Kidney tubule cell (primary cell): ENCODE results near the gene CD300LG.
"Not testable (repeated sequence)": the region's sequence is repeated elsewhere in the genome, so short reads cannot be mapped to it uniquely, and the experiment has no call there.

Source experiments
- DNase-seq: peaks from one replicate; pipeline ENCODE4 v3.0.0-alpha.2; 2018; ENCODE audit warnings: low spot score

The CD300LG gene

DNA sequence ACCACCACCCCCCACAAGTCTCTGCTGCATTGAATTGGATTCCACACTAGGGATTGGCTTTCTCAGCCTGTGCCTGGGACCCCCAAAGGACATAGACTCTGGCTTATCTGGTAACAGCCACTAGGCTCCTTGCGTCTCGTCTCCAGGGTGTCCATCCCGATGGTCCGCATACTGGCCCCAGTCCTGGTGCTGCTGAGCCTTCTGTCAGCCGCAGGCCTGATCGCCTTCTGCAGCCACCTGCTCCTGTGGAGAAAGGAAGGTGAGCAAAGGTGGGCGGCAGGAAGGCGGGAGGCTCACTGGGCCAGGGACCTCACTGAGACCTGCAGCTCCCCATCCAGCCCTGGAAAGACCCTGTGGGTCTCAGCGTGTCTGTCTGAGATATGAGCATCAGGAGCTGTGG is 8.1 kb downstream of the CD300LG start:
- DNase-seq: no peak

DNA sequence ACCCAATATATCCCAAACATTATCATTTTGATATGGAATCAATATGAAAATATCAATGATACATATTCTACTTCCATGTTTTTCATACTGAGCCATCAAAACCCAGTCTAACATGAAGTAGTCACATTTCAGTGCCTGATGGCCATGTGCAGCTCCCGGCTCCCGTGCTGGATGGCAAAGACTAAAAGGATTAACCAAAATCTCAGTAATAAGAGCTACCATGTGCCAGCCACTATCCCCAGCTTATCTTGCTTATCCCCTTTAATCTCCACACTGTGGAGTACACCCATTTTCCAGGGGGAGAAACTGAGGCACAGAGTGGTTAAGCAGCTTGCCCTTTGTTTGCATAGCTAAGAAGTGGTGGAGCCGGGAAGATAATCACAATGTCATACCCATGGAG is 9.2 kb downstream of the CD300LG start:
- no peak for DNase-seq

DNA sequence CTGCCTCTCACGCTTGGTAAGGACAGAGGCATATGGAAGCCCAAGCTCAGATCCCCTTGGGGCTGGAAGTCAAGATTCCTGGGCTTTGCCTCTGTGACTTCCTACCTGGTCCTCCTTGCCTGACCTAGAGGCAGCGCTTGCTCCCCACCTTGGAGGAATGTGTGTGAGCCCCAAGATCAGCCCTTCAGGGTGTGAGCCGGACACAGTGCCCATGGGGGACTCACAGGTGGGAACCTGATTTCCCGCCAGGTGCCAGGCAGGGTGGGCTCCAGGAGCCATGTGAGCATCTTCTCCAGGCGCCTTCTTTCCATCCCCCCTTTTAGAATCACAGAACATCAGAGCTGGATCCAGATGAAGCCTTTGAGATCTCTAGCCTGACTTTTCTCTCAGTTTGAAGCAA is 10.2 kb downstream of the CD300LG start:
- DNase-seq: no peak

DNA sequence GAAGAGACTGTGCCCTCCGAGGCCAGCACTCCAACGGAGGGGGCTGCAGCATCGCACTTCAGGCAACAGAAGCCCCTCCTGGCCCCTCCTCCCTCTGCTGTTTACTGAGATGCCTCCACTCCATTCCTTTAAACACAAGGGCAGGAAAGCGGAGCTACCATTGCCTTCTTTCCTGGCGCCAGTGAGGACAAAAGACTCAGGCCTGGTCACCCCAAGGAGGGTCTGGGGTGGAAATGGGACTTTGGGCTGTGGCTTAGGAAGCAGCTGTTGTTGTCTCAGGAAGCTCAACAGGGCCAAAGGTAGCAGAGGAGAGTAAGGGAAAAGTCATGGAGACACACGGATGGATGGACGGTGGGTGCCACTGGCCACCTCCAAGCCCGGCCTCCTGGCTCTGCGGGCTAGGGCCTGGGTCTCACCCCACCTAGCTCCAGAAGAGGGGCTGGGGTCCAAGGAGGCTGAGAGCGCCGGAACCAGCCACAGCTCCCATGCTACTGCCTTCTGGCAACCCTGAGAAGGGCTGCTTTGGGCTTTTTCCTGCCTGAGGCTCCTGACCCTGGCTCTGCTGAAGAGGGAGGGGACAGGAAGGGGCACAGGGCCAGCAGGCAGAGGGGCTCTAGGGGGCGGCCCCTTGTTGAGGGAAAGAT is 11.1 kb downstream of the CD300LG start:
- DNase-seq: no peak

DNA sequence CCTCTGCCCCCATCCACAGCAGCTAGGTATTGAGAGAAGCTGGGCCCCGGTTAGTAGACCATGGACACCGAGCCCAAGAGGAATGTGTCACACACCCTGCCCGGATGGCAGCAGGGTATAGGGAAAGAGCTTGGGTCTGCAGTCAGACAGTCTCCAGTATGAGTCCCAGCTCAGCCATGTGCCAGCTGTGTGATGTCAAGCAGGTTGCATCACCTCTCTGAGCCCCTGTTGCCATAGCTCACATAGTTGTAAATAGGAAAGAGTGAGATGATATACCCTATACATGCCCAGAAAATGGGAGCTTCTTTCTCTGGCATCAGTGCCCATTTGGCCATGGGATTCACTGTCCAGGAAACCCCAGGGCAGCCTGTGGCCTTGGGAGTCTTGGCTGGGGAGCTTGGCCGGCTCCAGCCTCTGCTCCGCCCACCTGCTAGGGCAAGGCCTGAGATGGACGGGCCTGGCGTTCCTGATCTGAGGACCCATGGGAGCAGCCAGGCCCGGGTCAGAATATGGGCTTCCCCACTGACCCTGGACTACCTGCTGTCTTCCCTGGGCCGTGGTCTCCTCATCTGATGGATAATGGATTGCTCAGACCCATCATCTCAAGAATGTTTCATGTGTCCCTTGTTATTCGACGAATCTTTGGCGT is 13.2 kb downstream of the CD300LG start:
- DNase-seq: no peak

DNA sequence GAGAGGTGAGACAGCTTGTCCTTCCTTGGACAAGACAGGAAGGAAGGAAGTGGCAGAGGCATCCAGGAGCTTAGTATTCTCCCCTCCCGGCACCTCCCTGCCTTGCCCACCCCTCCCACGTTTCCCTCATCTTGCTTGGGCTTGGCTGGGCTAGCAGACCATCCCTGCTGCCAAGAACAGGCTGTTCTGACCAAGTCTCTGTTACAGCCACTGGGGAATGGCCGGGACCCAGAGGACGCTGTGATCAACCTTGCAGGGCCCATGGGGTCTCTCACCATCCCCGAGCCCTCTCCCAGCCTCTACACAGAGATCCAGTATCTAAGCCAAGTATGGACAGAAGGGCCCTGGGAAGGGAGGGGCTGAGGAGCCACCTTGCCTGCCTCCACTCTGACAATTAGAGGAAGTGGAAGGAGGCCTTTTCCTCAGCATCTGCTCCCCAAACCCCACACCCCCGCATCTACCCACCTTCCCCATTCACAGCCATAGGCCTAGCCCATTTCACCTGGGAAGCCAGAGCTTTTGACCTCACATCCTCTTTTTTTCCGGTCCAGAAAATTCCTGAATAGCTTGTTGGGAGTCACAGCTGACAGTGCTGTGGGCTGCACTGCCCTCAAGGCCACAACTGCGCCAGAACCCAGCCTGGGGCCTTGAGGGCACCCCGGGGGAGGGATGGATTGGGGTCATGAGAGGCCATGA is 14.1 kb downstream of the CD300LG start:
- no peak for DNase-seq

DNA sequence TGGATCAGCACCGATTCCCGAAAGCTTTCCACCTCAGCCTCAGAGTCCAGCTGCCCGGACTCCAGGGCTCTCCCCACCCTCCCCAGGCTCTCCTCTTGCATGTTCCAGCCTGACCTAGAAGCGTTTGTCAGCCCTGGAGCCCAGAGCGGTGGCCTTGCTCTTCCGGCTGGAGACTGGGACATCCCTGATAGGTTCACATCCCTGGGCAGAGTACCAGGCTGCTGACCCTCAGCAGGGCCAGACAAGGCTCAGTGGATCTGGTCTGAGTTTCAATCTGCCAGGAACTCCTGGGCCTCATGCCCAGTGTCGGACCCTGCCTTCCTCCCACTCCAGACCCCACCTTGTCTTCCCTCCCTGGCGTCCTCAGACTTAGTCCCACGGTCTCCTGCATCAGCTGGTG is 15.0 kb downstream of the CD300LG start:
- DNase-seq: no peak

DNA sequence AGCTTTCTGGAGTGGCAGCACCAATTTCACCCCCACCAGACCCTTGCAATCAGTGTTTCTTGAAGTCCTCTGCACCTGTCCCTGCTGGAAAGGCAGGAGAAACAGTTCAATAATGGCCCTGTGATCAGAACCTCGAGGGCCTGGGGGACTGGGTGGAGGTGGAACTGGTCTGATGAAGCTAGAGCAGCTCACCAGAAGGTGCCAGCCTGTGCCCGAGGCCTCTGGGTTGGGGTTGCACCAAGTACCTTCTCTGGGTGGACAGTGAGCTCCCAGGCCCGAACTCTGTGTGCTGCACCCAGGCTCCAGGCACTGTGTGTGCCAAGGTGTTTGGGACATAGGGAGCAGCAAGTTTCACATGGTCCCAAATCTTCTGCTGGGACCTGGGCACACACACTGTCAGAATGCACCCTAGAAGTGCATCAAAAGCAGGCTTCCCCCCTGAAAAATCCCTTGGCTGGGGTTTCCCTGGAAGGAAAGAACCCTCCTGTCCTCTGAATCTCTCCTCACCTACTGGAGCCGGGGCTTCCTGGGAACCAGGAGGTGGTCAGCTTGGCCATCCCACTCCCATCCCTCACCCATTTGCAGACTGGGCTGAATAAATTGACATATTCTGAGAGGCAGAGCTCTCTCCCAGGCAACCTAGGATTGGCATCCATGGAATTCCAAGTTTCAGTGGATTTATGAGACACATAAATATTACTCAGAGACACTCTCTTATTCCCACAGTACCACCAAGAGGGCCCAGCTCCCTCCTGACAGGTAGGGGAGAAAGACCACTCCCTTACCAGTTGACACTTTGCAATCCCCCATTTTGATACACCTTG is 17.4 kb downstream of the CD300LG start:
- no peak for DNase-seq

DNA sequence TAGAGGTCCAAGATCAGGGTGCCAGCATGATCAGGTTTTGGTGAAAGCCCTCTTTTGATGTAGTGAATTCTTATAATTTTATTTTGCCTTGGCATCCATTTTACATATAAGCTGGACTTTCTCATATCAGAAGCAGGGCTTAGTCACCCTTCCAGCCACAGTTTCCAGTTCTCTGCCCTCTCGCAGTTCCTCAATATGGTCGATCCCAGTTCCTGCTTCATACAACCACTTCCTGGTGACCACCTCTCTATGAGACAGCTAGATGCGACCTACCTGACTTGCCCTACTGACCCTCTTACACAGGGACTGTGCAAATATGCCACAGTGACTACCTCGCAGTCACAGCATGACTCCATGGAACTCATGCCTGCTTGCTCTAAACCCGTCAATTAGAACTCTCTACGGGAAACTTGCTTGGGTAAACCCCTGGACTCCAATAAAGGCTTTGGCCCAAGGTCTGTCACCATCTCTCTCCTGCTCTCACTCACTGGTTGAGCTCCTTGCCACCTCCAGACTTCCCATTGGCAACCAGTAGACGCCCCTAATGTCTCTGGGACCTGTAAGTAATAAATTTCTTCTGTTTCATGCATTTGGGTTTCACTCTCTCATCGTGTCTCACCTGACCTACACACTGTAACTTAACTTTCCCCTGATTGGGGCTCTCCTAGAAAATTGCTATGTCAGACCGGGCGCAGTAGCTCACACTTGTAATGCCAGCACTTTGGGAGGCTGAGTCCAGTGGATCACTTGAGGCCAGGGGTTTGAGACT is 21.4 kb downstream of the CD300LG start:
- DNase-seq: no peak

DNA sequence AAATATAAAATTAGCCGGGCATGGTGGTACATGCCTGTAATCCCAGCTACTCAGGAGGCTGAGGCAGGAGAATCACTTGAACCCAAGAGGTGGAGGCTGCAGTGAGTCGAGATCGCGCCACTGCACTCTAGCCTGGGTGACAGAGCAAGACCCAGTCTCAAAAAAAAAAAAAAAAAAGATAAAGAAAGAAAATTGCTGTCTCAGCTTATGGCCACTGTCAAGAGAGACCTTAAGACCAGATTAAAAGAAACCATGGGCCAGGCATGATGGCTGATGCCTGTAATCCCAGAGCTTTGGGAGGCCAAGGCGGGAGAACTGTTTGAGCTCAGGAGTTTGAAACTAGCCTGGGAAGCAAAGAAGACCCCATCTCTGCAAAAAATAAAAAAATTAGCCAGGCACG is 22.1 kb downstream of the CD300LG start:
- not testable (repeated sequence) for DNase-seq

DNA sequence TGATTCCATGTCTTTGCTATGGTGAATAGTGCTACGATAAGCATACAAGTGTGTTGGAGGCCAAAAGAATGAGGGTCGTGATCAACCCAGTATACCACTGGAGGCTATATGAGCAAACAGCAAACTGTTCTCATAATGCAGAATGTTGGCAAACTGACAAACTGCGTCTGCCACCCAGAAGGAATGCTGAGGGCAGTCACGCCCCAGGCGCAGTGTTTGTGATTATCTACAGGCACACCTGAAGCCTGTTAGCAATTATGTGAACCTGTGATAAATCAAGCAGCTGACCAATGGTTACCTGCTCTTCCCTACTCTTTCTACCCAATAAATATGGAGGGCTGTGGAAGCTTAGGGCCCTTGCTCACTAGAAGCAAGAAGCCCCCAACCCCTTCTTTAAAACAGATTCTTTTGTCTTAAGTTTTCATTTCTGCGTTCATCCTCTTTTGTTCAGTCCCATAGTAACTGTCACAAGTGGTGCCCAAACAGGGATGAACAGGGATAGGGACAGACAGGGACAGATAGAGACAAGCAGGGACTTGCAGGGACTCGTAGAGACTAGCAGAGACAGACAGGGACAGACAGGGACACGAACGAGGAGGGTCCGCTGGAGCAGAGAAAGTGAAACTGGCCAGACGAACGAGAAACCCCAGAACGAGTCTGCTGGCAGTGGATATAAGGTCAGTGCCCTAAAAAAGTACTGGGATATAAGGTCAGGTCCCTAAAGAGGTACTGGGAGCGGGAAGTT is 25.1 kb downstream of the CD300LG start:
- DNase-seq: peak; percentile 9

DNA sequence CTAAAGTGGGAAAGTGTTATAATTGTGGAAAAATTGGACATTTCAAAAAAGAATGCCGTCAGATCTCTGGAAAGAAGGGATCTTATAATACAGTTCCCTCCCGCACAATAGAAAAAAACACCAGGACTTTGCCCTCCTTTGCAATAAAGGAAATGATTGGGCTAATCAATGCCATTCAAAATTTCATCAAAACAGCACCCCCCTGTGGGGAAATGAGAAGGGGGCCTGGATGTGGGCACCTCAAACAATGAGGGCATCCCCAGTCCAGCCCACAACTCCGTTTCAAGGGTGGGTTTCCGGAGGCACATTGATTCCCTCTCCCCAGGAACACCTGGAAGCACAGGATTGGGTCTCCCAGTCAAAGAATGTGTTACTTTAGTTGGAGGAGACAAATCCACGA is 26.1 kb downstream of the CD300LG start:
- no peak for DNase-seq

DNA sequence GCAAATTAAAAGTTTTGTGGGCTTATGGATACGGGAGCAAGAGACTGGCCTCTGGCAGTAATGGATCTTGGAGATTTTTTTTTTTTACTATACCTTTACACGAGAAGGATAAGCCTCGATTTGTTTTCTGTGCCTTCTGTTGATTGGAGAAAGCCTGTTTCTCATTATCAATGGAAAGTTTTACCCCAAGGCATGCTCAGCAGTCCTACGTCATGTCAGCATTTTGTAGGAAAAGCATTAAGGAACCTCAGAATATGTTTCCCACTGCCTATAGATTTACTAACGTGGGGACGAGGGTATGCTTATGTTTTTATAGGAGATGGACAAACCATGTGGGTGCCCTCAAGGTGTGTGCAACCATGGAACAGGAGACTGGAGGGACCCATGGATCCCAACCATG is 26.8 kb downstream of the CD300LG start:
- DNase-seq: no peak

DNA sequence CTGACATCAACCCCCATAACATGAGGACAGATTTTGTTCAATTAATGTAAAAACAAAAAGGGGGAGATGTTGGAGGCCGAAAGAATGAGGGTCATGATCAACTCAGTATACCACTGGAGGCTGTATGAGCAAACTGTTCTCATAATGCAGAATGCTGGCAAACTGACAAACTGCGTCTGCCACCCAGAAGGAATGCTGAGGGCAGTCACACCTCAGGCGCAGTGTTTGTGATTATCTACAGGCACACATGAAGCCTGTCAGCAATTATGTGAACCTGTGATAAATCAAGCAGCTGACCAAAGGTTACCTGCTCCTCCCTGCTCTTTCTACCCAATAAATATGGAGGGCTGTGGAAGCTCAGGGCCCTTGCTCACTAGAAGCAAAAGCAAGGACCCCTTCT is 27.3 kb downstream of the CD300LG start:
- no peak for DNase-seq

DNA sequence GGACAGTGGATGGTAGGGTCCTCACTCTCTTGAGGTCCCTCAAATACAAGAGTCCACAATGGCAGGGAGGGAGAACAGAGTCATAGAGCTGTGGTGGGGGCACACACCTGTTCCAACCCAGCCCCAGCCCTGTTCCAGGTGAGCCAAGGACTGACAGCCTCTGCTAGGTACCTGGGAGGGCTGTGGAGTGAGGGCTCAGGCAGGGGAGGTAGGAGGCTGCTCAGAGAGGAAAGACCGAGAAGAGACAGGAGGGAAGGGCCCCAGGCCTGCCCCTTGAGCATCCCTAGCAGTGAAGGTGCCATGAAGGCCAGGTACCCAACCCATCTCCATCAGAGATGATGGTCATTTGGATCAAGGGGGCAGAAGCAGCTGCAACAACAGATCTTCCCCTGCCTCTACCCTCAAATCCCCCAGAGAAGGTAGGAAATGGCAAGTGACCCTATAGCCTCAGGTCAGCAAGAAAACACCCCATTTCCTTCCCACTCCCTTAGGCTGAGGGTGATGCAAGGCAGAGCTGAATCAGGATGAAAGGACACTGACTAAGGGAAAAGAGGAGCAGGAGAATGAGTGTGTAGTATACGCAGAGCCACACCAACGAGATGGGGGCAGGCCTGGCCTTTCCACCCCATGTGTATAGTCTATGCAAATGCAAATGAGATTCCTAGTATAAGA is 28.6 kb downstream of the CD300LG start:
- DNase-seq: peak; percentile 19

DNA sequence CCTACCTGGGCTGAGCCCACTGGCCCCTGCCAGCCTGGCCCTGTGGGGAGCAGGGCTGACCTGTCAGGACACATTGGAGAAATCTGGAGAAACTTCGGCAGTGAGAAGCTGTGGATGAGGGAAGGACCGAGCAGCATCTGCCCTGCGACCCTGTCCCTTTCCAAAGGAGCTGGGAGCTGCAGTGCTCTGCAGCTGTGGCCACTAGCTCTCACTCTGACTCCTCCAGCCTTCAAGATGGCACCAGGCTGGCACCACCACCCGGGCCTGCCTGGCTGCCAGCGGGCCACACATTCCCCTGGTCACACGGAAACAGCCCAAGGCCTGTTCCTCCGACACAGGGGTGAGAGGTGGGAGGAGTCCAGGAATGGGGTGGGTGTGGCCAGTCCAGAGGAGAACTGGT is 30.1 kb downstream of the CD300LG start:
- DNase-seq: no peak

DNA sequence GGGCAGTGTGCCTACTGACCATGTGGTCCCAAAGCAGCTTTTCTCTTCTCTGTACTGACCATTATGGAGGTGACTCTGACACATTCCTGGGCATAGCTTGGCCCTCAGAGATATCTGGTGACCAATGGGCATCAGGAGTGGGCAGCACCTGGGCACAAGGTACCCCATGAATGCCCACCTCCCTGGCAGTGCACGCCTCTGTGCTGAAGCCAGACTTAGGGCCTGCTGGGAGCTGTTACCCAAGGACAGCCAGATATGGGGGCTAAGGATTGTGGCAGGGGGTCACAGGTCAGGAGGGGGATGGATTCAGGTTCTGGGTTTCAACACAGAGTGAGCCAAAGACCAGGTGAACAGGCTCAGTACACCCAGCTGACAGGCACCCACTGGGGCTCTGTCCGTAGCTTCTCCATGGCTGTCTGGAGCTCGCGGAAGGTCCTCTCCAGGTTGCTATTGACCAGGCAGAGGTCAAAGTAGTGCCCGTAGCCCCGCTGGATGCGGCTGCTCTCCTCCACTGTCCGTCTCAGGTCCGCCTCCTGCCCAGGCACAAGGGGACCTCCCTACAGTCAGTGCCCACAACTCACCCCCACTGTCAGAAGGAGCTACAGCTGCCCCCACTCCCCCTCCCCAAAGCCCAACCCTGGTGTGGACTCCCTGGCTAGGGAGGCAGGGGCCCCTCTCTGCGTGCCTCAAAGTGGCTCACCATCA is 30.6 kb downstream of the CD300LG start:
- DNase-seq: no peak

DNA sequence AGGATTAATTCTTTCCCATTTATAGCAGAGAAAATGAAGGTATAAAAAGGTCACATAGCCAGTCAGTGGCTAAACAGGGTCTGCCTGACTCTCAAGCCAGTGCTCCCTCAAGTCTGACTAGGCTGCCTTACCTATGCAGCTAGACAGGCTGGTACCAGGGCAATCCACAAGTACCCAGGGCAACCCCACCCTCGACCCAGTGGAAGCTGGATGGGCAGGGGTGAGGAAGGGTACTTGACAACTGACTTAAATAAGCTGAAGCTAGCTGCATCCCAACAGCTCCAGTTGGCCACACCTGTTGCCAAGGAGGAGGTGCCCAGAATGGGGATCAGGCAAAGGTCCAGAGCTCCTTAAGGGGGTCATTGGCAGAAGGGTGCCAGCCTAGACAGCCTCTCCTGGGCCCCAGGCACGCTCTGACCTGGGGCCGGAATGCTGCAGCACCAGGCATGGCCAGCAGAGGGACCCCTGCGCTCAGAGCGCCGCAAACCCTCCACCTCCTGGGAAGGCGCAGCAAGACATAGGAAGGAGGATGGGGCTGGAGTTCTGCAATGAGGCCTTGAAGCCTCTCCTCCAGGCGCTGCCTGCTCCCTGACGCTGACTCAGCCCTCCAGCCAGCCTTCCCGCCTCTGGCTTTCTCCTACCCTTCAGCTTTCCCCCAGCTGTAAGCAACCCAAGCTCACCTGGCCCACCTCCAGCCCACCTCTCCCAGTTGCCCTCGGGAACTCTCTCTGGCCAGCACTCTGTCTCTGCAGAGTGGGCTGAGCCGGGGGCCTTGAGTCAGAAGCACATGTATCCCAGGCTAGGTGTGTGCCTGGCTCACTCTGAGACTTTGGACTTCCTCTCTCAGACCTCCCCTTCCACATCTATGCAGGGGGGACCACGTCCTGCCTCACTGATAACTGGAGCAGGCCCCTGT is 31.5 kb downstream of the CD300LG start:
- peak; percentile 88 for DNase-seq
